CD4-positive, alpha-beta T cell (primary cell): ENCODE results near the gene SPECC1. TPM values are rescaled to one million over a fixed set of nuclear protein-coding genes. Genes with fewer than 3 reads are reported as not detected.
"Not testable (repeated sequence)": the region's sequence is repeated elsewhere in the genome, so short reads cannot be mapped to it uniquely, and the experiment has no call there.

Experiments
- ATAC-seq: fragments of 200-7000 bp; cut with Tn5 transposase; one replicate; pipeline ENCODE4 v1.10.0; 2022; ENCODE audit warnings: mild to moderate bottlenecking; ENCODE audit not compliant: poor library complexity
- CTCF ChIA-PET: fragments of 350-600 bp; sonication (Branson Sonifier 250); formaldehyde crosslinking; loops from one replicate; lab custom pipeline; 2021; ENCODE audit warnings: antibody characterized with exemption, inconsistent platforms; lab: Charles Lee
- POLR2A ChIA-PET: fragments of 350-600 bp; sonication (Branson Sonifier 250); formaldehyde crosslinking; loops from one replicate; lab custom pipeline; 2021; ENCODE audit warnings: antibody characterized with exemption, inconsistent platforms; lab: Charles Lee
- DNase-seq, 14 experiments: peaks; one replicate each; pipeline ENCODE4 v3.0.0-alpha.2; 2013 to 2020; ENCODE audit warnings: mixed read lengths in 2 of 14
- H3K27ac ChIP-seq, 2 donors: one replicate each; pipeline versions ENCODE4 v1.5.1 to v1.7.0; 2013; ENCODE audit warnings: low read length in 2 of 2, low read depth in 1 of 2, mild to moderate bottlenecking in 1 of 2
- H3K27me3 ChIP-seq, 2 experiments: 1 replicate in 1 of 2; 2 replicates in 1 of 2; pipeline versions ENCODE4 v1.6.1 to v1.7.0; 2013; ENCODE audit warnings: low read length in 2 of 2, control low read depth in 1 of 2, mild to moderate bottlenecking in 1 of 2, moderate library complexity in 1 of 2; ENCODE audit not compliant: insufficient read depth in 2 of 2, control insufficient read depth in 1 of 2
- H3K36me3 ChIP-seq: one replicate; pipeline ENCODE4 v1.6.1; 2013; ENCODE audit warnings: low read length, control low read depth; ENCODE audit not compliant: insufficient read depth
- H3K4me1 ChIP-seq: one replicate; pipeline ENCODE4 v1.6.1; 2013; ENCODE audit warnings: low read length, control low read depth; ENCODE audit not compliant: insufficient read depth
- H3K4me3 ChIP-seq: one replicate; pipeline ENCODE4 v1.5.1; 2013; ENCODE audit warnings: mild to moderate bottlenecking, low read length, moderate library complexity
- H3K9me3 ChIP-seq, 2 experiments: 1 replicate in 1 of 2; 2 replicates in 1 of 2; pipeline versions ENCODE4 v1.6.1 to v1.7.0; 2013; ENCODE audit warnings: low read length in 2 of 2, mild to moderate bottlenecking in 2 of 2, control low read depth in 1 of 2, moderate library complexity in 1 of 2; ENCODE audit not compliant: control insufficient read depth in 1 of 2, insufficient read depth in 1 of 2
- H3K27ac Mint-ChIP-seq: one replicate; pipeline ENCODE4 v1.8.0; 2020; ENCODE audit warnings: mixed read lengths
- H3K27me3 Mint-ChIP-seq: one replicate; pipeline ENCODE4 v1.8.0; 2021; ENCODE audit warnings: mixed read lengths
- H3K36me3 Mint-ChIP-seq: one replicate; pipeline ENCODE4 v1.8.0; 2021; ENCODE audit warnings: low read depth, mixed read lengths
- H3K4me1 Mint-ChIP-seq: one replicate; pipeline ENCODE4 v1.8.0; 2021; ENCODE audit warnings: low read depth, mixed read lengths
- H3K4me3 Mint-ChIP-seq: one replicate; pipeline ENCODE4 v1.8.0; 2020; ENCODE audit warnings: mild to moderate bottlenecking, mixed read lengths
- H3K9me3 Mint-ChIP-seq: one replicate; pipeline ENCODE4 v1.8.0; 2020; ENCODE audit warnings: mixed read lengths
- intact Hi-C, 2 experiments: fragments of 100-400 bp; cut with DNase I in 1 of 2; cut with micrococcal nuclease in 1 of 2; formaldehyde crosslinking; loops; one replicate each; pipeline versions ENCODE4 v1.15.1 to v1.9.0; 2023 to 2025; cut with DNase I, micrococcal nuclease
- total RNA-seq, 174 experiments: library from RNA in 2 of 174; stranded (reverse) in 2 of 174; gene quantifications; one replicate each; pipeline ENCODE4 v1.2.3 and lab custom pipeline; 2021 to 2026
- TF ChIP-seq, protein P1 (sequence below): fragments of 200-600 bp; IDR thresholded peaks from one replicate; pipeline ENCODE4 v1.8.0; 2022; ENCODE audit warnings: antibody characterized with exemption, mild to moderate bottlenecking

SPECC1 gene
- total RNA-seq, 2 experiments from 2014 or later: 4.3 to 4.4 TPM

DNA sequence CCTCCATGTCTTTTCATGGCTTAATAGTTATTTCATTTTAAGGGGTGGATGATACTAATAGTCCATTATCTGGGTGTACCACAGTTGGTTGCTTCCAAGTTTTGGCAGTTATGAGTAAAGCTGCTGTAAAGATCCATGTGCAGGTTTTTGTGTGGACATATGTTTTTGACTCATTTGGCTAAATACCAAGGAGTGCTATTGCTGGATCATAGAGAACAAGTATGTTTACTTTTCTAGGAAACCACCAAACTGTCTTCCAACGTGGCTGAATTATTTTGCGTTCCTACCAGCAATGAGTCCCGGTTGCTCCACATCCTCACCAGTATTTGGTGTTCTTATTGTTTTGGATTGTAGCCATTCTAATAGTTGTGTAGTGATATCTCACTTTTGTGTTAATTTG is 181.9 kb downstream of the SPECC1 start:
- no peaks in the 10 kb centered on the region for H3K36me3 Mint-ChIP-seq
- H3K4me3 Mint-ChIP-seq: no peak overlapping the region
- ATAC-seq: no peak
- H3K27ac ChIP-seq: no peak overlapping the region
- no peaks in the 10 kb centered on the region for H3K27me3 ChIP-seq
- H3K36me3 ChIP-seq: no peaks in the 10 kb centered on the region
- DNase-seq: no peak
- no peaks in the 10 kb centered on the region for H3K9me3 ChIP-seq
- CTCF ChIA-PET: no interaction called here
- POLR2A ChIA-PET: no interaction called here
- no peaks in the 10 kb centered on the region for H3K9me3 Mint-ChIP-seq
- no peak overlapping the region for H3K4me3 ChIP-seq
- no peaks in the 10 kb centered on the region for H3K27me3 Mint-ChIP-seq
- no peak overlapping the region for H3K27ac Mint-ChIP-seq
- no peaks in the 10 kb centered on the region for H3K4me1 ChIP-seq
- TF ChIP-seq, protein P1, sequence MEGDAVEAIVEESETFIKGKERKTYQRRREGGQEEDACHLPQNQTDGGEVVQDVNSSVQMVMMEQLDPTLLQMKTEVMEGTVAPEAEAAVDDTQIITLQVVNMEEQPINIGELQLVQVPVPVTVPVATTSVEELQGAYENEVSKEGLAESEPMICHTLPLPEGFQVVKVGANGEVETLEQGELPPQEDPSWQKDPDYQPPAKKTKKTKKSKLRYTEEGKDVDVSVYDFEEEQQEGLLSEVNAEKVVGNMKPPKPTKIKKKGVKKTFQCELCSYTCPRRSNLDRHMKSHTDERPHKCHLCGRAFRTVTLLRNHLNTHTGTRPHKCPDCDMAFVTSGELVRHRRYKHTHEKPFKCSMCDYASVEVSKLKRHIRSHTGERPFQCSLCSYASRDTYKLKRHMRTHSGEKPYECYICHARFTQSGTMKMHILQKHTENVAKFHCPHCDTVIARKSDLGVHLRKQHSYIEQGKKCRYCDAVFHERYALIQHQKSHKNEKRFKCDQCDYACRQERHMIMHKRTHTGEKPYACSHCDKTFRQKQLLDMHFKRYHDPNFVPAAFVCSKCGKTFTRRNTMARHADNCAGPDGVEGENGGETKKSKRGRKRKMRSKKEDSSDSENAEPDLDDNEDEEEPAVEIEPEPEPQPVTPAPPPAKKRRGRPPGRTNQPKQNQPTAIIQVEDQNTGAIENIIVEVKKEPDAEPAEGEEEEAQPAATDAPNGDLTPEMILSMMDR: no peak
- intact Hi-C loops: no loop called here
- no peaks in the 10 kb centered on the region for H3K4me1 Mint-ChIP-seq

DNA sequence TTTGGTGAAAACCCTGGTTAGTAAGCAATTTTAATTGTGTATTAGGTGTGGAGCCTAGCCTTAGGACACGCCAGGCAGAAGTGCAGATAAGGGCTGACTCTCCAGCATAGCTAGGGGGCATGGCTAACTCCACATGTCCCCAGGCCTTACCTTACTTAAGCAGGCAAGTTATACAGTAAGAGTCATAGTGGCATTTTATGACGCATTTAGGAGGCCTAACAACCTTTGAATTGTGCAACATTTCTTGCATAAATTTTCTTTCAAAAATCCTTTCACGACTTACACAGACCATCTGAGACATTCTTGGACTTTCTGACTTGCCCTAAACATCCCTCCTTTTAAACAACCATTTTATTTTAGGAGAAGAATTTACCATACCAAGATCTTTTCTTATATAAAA is 187.1 kb downstream of the SPECC1 start:
- POLR2A ChIA-PET, H3K4me1 Mint-ChIP-seq, ATAC-seq, H3K36me3 Mint-ChIP-seq, DNase-seq, H3K9me3 ChIP-seq, intact Hi-C loops, H3K27me3 Mint-ChIP-seq, H3K9me3 Mint-ChIP-seq, H3K4me3 Mint-ChIP-seq, H3K4me1 ChIP-seq, H3K27ac Mint-ChIP-seq, CTCF ChIA-PET, H3K36me3 ChIP-seq, H3K4me3 ChIP-seq, H3K27ac ChIP-seq, H3K27me3 ChIP-seq: not testable (repeated sequence)

DNA sequence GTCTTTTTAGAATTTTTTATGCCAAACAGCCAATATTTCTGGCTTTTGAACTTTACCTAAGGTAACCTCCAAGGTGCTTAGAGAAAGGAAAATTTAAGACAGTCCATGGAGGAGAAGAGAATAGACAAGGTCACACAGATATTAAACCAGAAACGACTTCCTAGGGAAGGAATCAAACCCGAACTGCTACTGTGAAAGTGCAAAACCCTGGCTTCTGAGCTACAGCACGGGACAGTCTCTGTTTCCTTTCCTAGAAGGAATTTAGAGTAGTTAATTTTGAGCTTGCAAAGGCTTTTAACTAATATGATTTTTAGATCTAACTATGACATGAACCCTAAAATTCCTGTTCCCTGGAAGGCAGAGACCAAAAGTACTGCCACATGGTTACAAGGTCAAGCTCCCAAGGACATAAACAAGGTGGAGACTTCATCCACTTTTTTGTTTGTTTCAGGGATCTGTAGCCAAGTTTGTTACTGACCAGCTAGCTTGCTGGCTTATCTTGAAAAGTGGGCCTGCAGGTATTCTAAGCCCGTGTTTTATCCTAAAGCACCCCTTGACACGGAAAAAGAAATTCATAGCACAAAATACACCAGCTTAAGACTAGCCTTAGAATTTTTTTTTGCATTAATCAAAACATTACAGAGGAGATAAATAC is 188.2 kb downstream of the SPECC1 start:
- TF ChIP-seq, protein P1: no peak
- no peaks in the 10 kb centered on the region for H3K27me3 ChIP-seq
- CTCF ChIA-PET: no interaction called here
- Mint-ChIP-seq H3K36me3 (no peaks in the 10 kb centered on the region), H3K4me3 (no peak overlapping the region), H3K27ac (no peak overlapping the region), H3K27me3 (no peaks in the 10 kb centered on the region), H3K9me3 (peaks cover 2% of the 10 kb centered on the region), H3K4me1 (no peaks in the 10 kb centered on the region)
- ATAC-seq (no peak), DNase-seq (no peak)
- intact Hi-C loops: no loop called here
- no peaks in the 10 kb centered on the region for H3K9me3 ChIP-seq
- H3K36me3 ChIP-seq: no peaks in the 10 kb centered on the region
- H3K4me3 ChIP-seq: no peak overlapping the region
- H3K4me1 ChIP-seq: no peaks in the 10 kb centered on the region
- no peak overlapping the region for H3K27ac ChIP-seq
- POLR2A ChIA-PET: no interaction called here
